GM12878 (cell line): Measurements from ENCODE around the gene DESI1. TPM values are rescaled to one million over a fixed set of nuclear protein-coding genes. Genes with fewer than 3 reads are reported as not detected.

Experiments
- ATAC-seq: fragments of 200-7000 bp; cut with Tn5 transposase; 3 replicates; pipeline ENCODE4 v1.9.1; 2020; ENCODE audit warnings: mild to moderate bottlenecking, moderate library complexity
- BruUV-seq: library from RNA; stranded (reverse); fragments of 400-500 nt; replicated peaks from 2 replicates; lab custom pipeline; 2021; lab: Mats Ljungman, UMichigan
- CTCF ChIA-PET: fragments of 300-600 bp; sonication (Branson Sonifier 250); formaldehyde crosslinking; extraction: SDS; loops from one replicate; lab custom pipeline; 2021; ENCODE audit warnings: inconsistent platforms; lab: Yijun Ruan, JAX
- POLR2A ChIA-PET: fragments of 350-600 bp; formaldehyde crosslinking; extraction: SDS; loops from one replicate; lab custom pipeline; 2021; ENCODE audit warnings: inconsistent platforms; lab: Charles Lee
- RAD21 ChIA-PET: fragments of 300-600 bp; sonication (Branson Sonifier 250); formaldehyde crosslinking; loops from one replicate; lab custom pipeline; 2023; ENCODE audit warnings: antibody characterized with exemption; ENCODE audit not compliant: unreplicated experiment; lab: Charles Lee
- SMC1A ChIA-PET: fragments of 300-600 bp; sonication (Branson Sonifier 250); formaldehyde crosslinking; loops from one replicate; lab custom pipeline; 2023; ENCODE audit not compliant: unreplicated experiment, uncharacterized antibody; lab: Charles Lee
- DNase-seq: peaks from one replicate; pipeline ENCODE4 v3.0.0-alpha.2; 2011; ENCODE audit warnings: low read depth, low spot score
- FAIRE-seq: peaks from 3 replicates; lab custom pipeline; 2011; peaks lifted over from hg19 to GRCh38; lab: Jason Lieb, UNC
- H2AFZ ChIP-seq: 2 replicates; pipeline ENCODE4 v1.6.0; 2011; ENCODE audit warnings: low read depth, low read length, control low read depth; ENCODE audit not compliant: control insufficient read depth
- H3K27ac ChIP-seq: 2 replicates; pipeline ENCODE4 v1.5.1; 2011; ENCODE audit warnings: control low read depth; ENCODE audit not compliant: control insufficient read depth, insufficient read depth
- H3K27me3 ChIP-seq, 2 experiments: replicated peaks in 1 of 2; 2 replicates each; pipeline versions ENCODE4 v1.6.0 to v1.6.1; 2011; ENCODE audit warnings: low read length in 1 of 2; ENCODE audit not compliant: control insufficient read depth in 2 of 2, insufficient read depth in 2 of 2
- H3K36me3 ChIP-seq, 2 experiments: 2 replicates each; pipeline ENCODE4 v1.5.1; 2011; ENCODE audit warnings: low read length in 1 of 2; ENCODE audit not compliant: control insufficient read depth in 2 of 2, insufficient read depth in 2 of 2
- H3K4me1 ChIP-seq: 2 replicates; pipeline ENCODE4 v1.6.1; 2011; ENCODE audit warnings: mild to moderate bottlenecking, low read length, moderate library complexity, mixed read lengths; ENCODE audit not compliant: control insufficient read depth, insufficient read depth
- H3K4me2 ChIP-seq: 2 replicates; pipeline ENCODE4 v1.6.0; 2011; ENCODE audit warnings: control low read depth; ENCODE audit not compliant: control insufficient read depth, insufficient read depth
- H3K4me3 ChIP-seq: fragments of 200-600 bp; sonication (generic); 2 replicates; pipeline ENCODE4 v1.5.1; 2016
- H3K79me2 ChIP-seq: 2 replicates; pipeline ENCODE4 v1.6.0; 2011; ENCODE audit warnings: low read length; ENCODE audit not compliant: control insufficient read depth, insufficient read depth
- H3K9ac ChIP-seq: 2 replicates; pipeline ENCODE4 v1.8.0; 2011; ENCODE audit warnings: low read length, control low read depth, mixed read lengths; ENCODE audit not compliant: control insufficient read depth, insufficient read depth
- H3K9me3 ChIP-seq: replicated peaks from 3 replicates; pipeline ENCODE4 v1.5.1; 2011; ENCODE audit warnings: mild to moderate bottlenecking, low read length; ENCODE audit not compliant: control insufficient read depth, insufficient read depth
- H4K20me1 ChIP-seq: 2 replicates; pipeline ENCODE4 v1.6.0; 2011; ENCODE audit not compliant: control insufficient read depth, insufficient read depth
- CBX5 ChIP-seq: sonication (generic); IDR thresholded peaks from 2 replicates; pipeline ENCODE4 v1.6.1; 2016; ENCODE audit warnings: low read depth, moderate library complexity, mild to moderate bottlenecking, inconsistent platforms
- RAD21 ChIP-seq: IDR thresholded peaks from 2 replicates; pipeline ENCODE4 v1.6.1; 2011; ENCODE audit warnings: mild to moderate bottlenecking, low read depth, low read length, moderate library complexity; ENCODE audit not compliant: insufficient read depth
- SKIL ChIP-seq: fragments of 450-650 bp; IDR thresholded peaks from 2 replicates; pipeline ENCODE4 v1.6.1; 2017; ENCODE audit warnings: mild to moderate bottlenecking, low read depth, inconsistent platforms; ENCODE audit not compliant: poor library complexity, severe bottlenecking
- SMC3 ChIP-seq: IDR thresholded peaks from 2 replicates; pipeline ENCODE4 v1.6.1; 2011; ENCODE audit warnings: low read length, improper control_type of control experiment, borderline replicate concordance
- TCF12 ChIP-seq: IDR thresholded peaks from 2 replicates; pipeline ENCODE4 v1.6.1; 2011; ENCODE audit warnings: low read depth, mild to moderate bottlenecking, low read length
- WGBS: methylation state at CpG from one replicate; pipeline ENCODE4 v1.1.6; 2016; ENCODE audit warnings: low lambda C conversion rate; ENCODE audit not compliant: insufficient replicate concordance, insufficient coverage; ENCODE audit errors: missing lambda C conversion rate; 5-methylcytosine and 5-hydroxymethylcytosine counted together
- in situ Hi-C: fragments of 300-500 bp; cut with MboI; formaldehyde crosslinking; loops from 9 replicates; pipeline ENCODE4 v1.14.3; 2018; ENCODE audit warnings: mixed read lengths
- intact Hi-C: fragments of 100-400 bp; cut with micrococcal nuclease; formaldehyde crosslinking; loops from one replicate; pipeline ENCODE4 v1.14.2; 2022; ENCODE audit not compliant: unreplicated experiment
- polyA plus RNA-seq, 11 experiments: library from polyadenylated mRNA; depleted of rRNA in 4 of 11; unstranded in 6 of 11; stranded (reverse) in 5 of 11; fragments of >200 nt; fragmentation: Nextera tagmentation in 4 of 11; fragmentation: Illumina TruSeq in 1 of 11; extraction: Ambion mirVana in 4 of 11; extraction: Trizol in 1 of 11; gene quantifications; 1 replicate in 1 of 11; 2 replicates in 10 of 11; pipeline versions ENCODE4 v1.2.1 to v1.2.3, GENCODE V29; 2011 to 2016; ENCODE audit warnings: inconsistent platforms in 2 of 11, missing spikeins in 2 of 11, low read depth in 1 of 11
- total RNA-seq, 4 experiments: library from RNA; depleted of rRNA in 3 of 4; stranded (reverse); fragments of >200 nt in 3 of 4; fragmentation: Illumina TruSeq in 1 of 4; extraction: Trizol in 1 of 4; gene quantifications; 2 replicates each; pipeline versions ENCODE4 v1.2.1 to v1.2.3, GENCODE V29; 2013 to 2021

DESI1 gene
- total and polyA plus RNA-seq, 10 of the 15 experiments (the other 5 are each of a cell fraction or from before 2014, with no cell fraction given) = 8.0 to 76.8 (median 40.6) TPM

GRCh38 chr22:41647771-41648170 lies 26.9 kb upstream of the DESI1 start (continued):
- TF ChIP-seq RAD21 = no peak

GRCh38 chr22:41642331-41643110 lies 21.7 kb upstream of the DESI1 start:
- Histone ChIP-seq H3K79me2 (no peaks in the 10 kb centered on the region), H3K27me3 (no peaks in the 10 kb centered on the region), H3K4me3 (no peak overlapping the region), H2AFZ (no peak overlapping the region), H3K27ac (no peak overlapping the region), H3K9ac (no peak overlapping the region), H3K36me3 (peaks cover 18 to 22% of the 10 kb centered on the region in 2 experiments), H3K4me1 (no peaks in the 10 kb centered on the region), H3K9me3 (no peaks in the 10 kb centered on the region), H3K4me2 (no peak overlapping the region), H4K20me1 (no peaks in the 10 kb centered on the region)
- SMC1A ChIA-PET = no interaction called here
- intact Hi-C loops (no loop called here), in situ Hi-C loops (no loop called here)
- CTCF ChIA-PET = no interaction called here
- POLR2A ChIA-PET = interaction anchor here (0.6 kb wide), 1 partner anchor 165 kb away, joined by 4 read pairs; no protein-coding TSS in a partner anchor
- ATAC-seq = no peak
- WGBS = 68% methylated on average over 6 of the region's 6 CpGs
- RAD21 ChIA-PET = no interaction called here
- BruUV-seq = TSS peak; percentile 36
- TF ChIP-seq CBX5 (no peak), TCF12 (no peak), SKIL (no peak), SMC3 (no peak)
- FAIRE-seq = no peak
- no peak for DNase-seq
